Subcutaneous adipose tissue (tissue), 4 donors: Measurements from ENCODE around the gene FAM117A. TPM values are rescaled to one million over a fixed set of nuclear protein-coding genes. Genes with fewer than 3 reads are reported as not detected.

Source experiments
- total RNA-seq, 4 donors: library from RNA; depleted of rRNA; stranded (reverse); fragments of >200 nt; gene quantifications; one replicate each; pipeline ENCODE4 v1.1.0, GENCODE V29; 2016
- TF ChIP-seq, protein P1 (sequence below): fragments of 450-650 bp; IDR thresholded peaks from one replicate; pipeline ENCODE4 v1.5.1; 2016; ENCODE audit warnings: low read depth, mild to moderate bottlenecking, control low read depth, antibody characterized with exemption, moderate library complexity

The FAM117A gene
- total RNA-seq, 4 donors from 2014 or later, result 3.9 to 19.4 (median 8.4) TPM

DNA sequence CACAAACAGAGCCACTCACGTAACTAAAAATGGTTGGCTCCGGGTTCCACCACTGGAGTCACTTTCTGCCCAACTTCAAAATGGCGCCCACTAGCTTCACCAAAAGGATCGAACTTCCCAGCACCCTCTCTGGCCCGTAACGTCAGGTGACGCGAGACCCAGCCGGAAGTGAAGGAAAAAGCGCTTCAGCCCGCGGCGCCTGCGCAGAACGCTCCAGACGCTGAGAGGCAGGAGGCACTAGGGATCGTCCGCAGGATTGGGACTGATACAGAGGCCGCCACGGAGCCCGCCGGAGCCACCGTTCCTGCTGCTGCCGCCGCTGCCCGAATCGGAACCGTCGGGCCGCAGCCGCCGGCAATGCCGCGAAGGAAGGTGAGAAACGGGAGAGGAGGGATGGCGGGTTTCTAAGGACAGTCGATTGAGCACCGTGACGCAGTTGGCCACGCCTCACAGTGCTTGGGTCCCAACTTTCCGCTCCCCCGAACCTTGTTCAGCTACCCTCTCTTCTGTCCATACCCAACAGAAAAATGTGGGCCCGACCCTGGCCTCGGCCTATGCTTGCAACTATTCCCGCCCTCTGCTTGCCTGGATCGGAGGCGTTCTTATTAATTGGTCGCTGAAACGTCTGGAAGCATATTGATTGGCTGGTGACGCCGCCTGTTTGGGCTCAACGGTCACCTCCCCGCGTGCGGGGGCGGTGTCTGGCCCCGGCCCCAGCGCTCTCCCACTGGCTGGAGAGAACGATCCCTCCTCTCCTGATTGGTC, 24.7 kb upstream of the FAM117A start, which contains the start of gene KAT7:
KAT7 (plus strand) TSS at position 204 of the 765 bp plus-strand sequence; CDS start at position 358, 154 bp downstream.
- TF ChIP-seq, protein P1, sequence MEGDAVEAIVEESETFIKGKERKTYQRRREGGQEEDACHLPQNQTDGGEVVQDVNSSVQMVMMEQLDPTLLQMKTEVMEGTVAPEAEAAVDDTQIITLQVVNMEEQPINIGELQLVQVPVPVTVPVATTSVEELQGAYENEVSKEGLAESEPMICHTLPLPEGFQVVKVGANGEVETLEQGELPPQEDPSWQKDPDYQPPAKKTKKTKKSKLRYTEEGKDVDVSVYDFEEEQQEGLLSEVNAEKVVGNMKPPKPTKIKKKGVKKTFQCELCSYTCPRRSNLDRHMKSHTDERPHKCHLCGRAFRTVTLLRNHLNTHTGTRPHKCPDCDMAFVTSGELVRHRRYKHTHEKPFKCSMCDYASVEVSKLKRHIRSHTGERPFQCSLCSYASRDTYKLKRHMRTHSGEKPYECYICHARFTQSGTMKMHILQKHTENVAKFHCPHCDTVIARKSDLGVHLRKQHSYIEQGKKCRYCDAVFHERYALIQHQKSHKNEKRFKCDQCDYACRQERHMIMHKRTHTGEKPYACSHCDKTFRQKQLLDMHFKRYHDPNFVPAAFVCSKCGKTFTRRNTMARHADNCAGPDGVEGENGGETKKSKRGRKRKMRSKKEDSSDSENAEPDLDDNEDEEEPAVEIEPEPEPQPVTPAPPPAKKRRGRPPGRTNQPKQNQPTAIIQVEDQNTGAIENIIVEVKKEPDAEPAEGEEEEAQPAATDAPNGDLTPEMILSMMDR, result no peak

DNA sequence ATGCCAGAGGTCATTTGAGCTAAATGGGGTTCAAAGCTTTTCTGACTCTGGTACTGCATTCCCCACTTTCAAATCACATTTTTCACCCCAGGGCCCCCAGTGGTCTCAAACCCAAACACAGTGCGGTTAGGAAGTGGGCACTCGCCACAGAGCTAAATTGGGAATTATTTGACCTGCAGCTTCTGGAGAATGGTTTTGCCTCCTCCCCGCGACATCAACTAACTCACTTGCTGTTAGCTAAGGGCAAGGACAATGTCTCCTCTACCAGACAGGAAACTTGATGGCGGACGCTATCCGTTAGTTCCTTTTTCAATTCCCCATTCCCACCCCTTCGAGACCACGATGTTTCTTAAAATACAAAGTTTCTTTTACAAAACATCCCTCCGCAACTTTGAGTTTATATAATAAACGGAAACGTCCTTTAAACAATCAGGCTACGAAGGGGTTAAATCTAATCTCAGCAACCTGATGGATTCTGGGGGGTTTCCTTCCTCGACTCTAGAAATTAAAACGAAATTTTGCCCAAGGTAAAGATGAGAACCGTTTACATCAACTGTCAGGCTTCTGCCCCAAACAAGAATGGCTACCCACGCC, 24.1 kb upstream of the FAM117A start:
- TF ChIP-seq, protein P1, result no peak

DNA sequence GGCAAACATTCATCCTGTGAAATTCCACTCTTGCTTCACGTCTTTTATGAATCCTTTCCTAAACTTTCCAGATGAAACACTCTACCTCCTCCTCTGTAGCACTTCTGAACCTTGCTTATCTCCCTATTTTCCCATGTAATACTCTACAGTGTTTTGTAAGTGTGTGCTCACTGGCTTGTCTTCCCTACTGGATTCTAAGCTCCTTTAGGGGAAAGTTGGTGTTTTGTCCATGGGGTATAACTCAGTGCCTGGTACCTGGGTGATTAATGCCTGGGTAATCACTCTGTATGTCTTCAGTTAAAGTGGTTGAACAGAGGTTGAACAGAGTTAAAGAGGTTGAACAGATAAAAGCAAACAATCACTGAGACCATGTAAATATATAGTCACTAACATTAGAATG, 20.7 kb upstream of the FAM117A start:
- TF ChIP-seq, protein P1, result no peak

- TF ChIP-seq, protein P1, result no peak
Measured at GRCh38 chr17:49783791-49784190, 19.9 kb upstream of the FAM117A start.

- TF ChIP-seq, protein P1, result no peak
Measured at GRCh38 chr17:49783071-49783715, 19.3 kb upstream of the FAM117A start.

DNA sequence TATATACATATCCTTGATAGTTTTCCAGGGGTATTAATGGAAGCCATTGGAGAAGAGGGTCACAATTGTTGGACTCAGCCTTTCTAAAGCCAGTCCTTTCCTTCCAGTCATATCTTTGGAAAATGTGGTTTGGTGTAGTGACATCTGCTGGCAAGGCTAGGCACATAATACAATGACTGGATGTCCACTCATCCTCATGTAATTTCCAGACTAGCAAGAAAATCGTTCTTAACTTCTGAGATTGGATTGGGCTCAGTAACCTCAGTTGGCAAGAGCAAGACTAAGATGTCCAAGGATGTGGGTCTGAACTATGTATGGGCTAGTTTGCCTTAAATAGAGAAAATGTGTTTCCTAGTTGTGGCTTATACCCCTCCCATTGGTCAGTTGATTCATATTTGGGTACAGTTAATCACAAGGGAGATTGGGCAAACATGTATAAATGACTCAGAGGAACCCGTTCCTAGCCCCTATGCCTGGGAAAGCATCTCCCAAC, 15.9 kb upstream of the FAM117A start:
- TF ChIP-seq, protein P1, result no peak
